Aorta (tissue), 5 donors: ENCODE data around the gene COL19A1. TPM values are rescaled to one million over a fixed set of nuclear protein-coding genes. Genes with fewer than 3 reads are reported as not detected.

ENCODE experiments used
- ATAC-seq: fragments of 200-7000 bp; cut with Tn5 transposase; one replicate; pipeline ENCODE4 v1.9.1; 2022; ENCODE audit warnings: moderate library complexity; ENCODE audit not compliant: low FRiP score
- DNase-seq, 2 donors: peaks; one replicate each; pipeline ENCODE4 v3.0.0-alpha.2; 2020
- H3K27ac ChIP-seq, 2 donors: one replicate each; pipeline ENCODE4 v1.5.1; 2013; ENCODE audit warnings: low read length in 2 of 2, mild to moderate bottlenecking in 2 of 2, moderate library complexity in 2 of 2, control low read depth in 1 of 2, inconsistent platforms in 1 of 2, low read depth in 1 of 2
- H3K27me3 ChIP-seq, 2 donors: one replicate each; pipeline ENCODE4 v1.6.1; 2013; ENCODE audit warnings: control low read depth in 1 of 2, low read length in 1 of 2, mild to moderate bottlenecking in 1 of 2, moderate library complexity in 1 of 2; ENCODE audit not compliant: insufficient read depth in 2 of 2, control insufficient read depth in 1 of 2
- H3K36me3 ChIP-seq, 2 donors: one replicate each; pipeline ENCODE4 v1.6.1; 2013; ENCODE audit warnings: control low read depth in 1 of 2, low read length in 1 of 2, mild to moderate bottlenecking in 1 of 2; ENCODE audit not compliant: insufficient read depth in 2 of 2, control insufficient read depth in 1 of 2
- H3K4me1 ChIP-seq, 2 donors: one replicate each; pipeline ENCODE4 v1.6.1; 2013; ENCODE audit warnings: low read length in 2 of 2, control low read depth in 1 of 2, mild to moderate bottlenecking in 1 of 2, moderate library complexity in 1 of 2; ENCODE audit not compliant: insufficient read depth in 2 of 2, control insufficient read depth in 1 of 2
- H3K4me3 ChIP-seq, 2 donors: one replicate each; pipeline ENCODE4 v1.5.1; 2013; ENCODE audit warnings: low read length in 2 of 2, control low read depth in 1 of 2, mild to moderate bottlenecking in 1 of 2
- H3K9me3 ChIP-seq: one replicate; pipeline ENCODE4 v1.6.1; 2013; ENCODE audit warnings: mild to moderate bottlenecking, low read length; ENCODE audit not compliant: control insufficient read depth
- WGBS, 2 donors: extraction: QIAGEN DNeasy Blood & Tissue Kit; methylation state at CpG; one replicate each; pipeline ENCODE4 v1.1.7; 2013; 5-methylcytosine and 5-hydroxymethylcytosine counted together
- intact Hi-C, 2 donors: fragments of 100-400 bp; cut with DNase I; formaldehyde crosslinking; loops; one replicate each; pipeline versions ENCODE4 v1.14.2 to v1.15.0; 2022
- polyA plus RNA-seq, 2 donors: library from polyadenylated mRNA; stranded (reverse); fragments of 200-250 nt; gene quantifications; one replicate each; pipeline ENCODE4 v1.2.3, GENCODE V29; 2013
- total RNA-seq, 2 donors: library from RNA; stranded (reverse); fragmentation: NEBNext Ultra II Directional; extraction: Animal tissue kit (Norgen Biotek cat#: 25700); gene quantifications; one replicate each; pipeline ENCODE4 v1.2.1, GENCODE V29; 2021
- donor health status: healthy with polysubstance abuse.
- donor health status: Bipolar disorder and iron deficiency.
- donor health status: DM: no; HTN: no; CAD: no.
- donor health status: DM: no; HTN: no; CAD: no.
- donor health status: DM: yes; HTN: yes; CAD: no.

Gene COL19A1
- total and polyA plus RNA-seq, 4 donors: 0.42 to 1.8 TPM; not detected in 2

DNA sequence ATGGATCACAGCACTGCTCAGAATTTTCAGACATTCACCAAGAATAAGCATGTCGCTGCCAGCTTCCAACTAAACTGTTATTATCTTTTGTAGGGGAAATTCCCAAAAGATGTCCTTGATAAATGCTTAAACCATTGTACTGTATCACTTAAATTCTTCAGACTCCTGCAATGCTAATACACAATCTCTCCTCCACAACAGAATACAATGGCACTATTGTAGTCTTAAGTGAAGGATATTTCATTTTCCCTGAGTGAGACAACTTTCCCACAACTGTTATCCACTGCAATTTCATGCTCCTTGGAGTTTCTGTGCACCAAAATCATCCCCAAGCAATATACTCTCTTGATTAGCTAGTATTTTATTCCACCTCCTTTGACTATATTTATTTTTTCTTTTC lies 246.8 kb downstream of the COL19A1 start:
- no peak for ATAC-seq
- no peak for DNase-seq
- Histone ChIP-seq H3K27me3 (peaks cover 0 to 2% of the 10 kb centered on the region in 2 donors), H3K36me3 (no peaks in the 10 kb centered on the region), H3K4me3 (no peak overlapping the region), H3K9me3 (no peaks in the 10 kb centered on the region), H3K4me1 (no peaks in the 10 kb centered on the region), H3K27ac (no peak overlapping the region)
- 90 to 92% methylated on average over 1 of the region's 1 CpG for WGBS, 2 donors
- intact Hi-C loops: no loop called here

DNA sequence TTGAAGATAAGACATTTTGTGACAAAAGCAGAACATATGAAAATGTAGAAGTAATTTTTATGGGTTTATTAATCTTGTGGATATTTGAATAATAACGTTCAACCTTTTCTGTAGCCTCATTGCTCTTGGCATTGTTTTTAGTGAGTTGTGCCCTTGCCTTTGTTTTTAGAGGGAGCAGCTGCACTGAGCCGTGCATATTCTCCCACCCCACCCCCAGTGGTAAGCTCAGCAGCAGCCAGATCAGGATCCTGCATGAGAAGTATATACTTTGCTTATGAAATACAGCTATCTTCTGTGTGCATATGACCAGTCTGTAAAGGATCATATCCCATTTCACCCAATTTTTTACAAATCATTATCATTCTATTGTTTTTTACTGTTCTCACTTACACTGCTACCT lies 252.3 kb downstream of the COL19A1 start:
- Histone ChIP-seq H3K4me1 (no peaks in the 10 kb centered on the region), H3K27ac (no peak overlapping the region), H3K9me3 (no peaks in the 10 kb centered on the region), H3K27me3 (no peaks in the 10 kb centered on the region), H3K4me3 (no peak overlapping the region), H3K36me3 (no peaks in the 10 kb centered on the region)
- intact Hi-C loops: no loop called here
- no peak for DNase-seq
- 12 to 15% methylated on average over 2 of the region's 2 CpGs for WGBS, 2 donors
- no peak for ATAC-seq

DNA sequence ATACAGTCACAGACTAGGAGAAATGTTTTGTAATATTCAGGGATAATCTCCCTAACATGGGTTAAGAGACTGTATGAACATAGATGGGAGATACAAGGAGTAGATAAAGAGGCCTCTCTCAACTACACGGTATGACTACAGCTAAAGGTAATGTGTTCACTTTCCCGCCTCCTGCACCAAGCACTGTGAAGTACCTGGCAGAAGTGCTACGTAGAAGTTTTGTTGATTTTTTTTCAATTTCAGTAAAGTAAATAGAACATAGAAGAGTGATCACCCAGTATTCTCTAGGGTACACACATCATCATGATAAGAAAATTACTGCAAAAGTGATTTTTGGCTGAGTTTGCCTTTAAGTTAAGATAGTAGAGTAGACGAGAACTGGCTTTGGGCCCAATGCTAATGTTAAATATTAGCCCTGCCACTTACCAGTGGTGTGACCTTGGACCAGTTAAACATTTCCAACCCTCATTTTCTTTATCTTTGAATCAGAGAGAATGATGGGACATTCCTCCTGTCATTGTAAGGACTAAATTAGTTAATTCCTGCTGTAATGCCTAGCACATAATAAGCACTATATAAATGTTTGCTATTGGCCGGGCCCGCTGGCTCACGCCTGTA lies 253.0 kb downstream of the COL19A1 start:
- Histone ChIP-seq H3K9me3 (no peaks in the 10 kb centered on the region), H3K4me1 (no peaks in the 10 kb centered on the region), H3K27ac (no peak overlapping the region), H3K4me3 (no peak overlapping the region), H3K27me3 (no peaks in the 10 kb centered on the region), H3K36me3 (no peaks in the 10 kb centered on the region)
- ATAC-seq: no peak
- no peak for DNase-seq
- 66 to 76% methylated on average over 7 of the region's 7 CpGs for WGBS, 2 donors
- intact Hi-C loops: no loop called here

DNA sequence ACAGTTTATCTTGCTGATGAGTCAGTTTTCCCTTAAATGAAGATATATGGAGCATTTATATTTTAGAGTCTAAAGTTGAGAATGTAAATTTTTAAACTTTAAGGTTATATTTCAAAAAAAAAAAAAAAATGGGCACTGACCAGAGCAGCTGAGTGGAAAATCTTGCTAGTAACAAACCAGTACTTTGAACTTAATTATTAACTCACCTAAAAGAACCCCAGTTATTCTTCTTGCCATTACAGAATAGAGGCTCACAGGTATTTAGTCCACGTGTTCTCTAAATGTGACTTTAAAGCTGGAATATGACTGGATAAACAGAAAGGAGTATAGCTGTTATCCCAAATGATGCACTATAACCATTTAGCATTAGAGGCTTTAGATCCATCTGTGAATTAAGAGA lies 258.1 kb downstream of the COL19A1 start:
- no peaks in the 10 kb centered on the region for H3K9me3 ChIP-seq
- no peak for DNase-seq
- no peak for ATAC-seq
- no peak overlapping the region for H3K27ac ChIP-seq
- no peak overlapping the region for H3K4me3 ChIP-seq
- H3K4me1 ChIP-seq: no peaks in the 10 kb centered on the region
- WGBS, 2 donors: 79 to 90% methylated on average over 1 of the region's 1 CpG
- H3K36me3 ChIP-seq: no peaks in the 10 kb centered on the region
- intact Hi-C loops: no loop called here
- H3K27me3 ChIP-seq: peaks cover 0 to 1% of the 10 kb centered on the region in 2 donors

DNA sequence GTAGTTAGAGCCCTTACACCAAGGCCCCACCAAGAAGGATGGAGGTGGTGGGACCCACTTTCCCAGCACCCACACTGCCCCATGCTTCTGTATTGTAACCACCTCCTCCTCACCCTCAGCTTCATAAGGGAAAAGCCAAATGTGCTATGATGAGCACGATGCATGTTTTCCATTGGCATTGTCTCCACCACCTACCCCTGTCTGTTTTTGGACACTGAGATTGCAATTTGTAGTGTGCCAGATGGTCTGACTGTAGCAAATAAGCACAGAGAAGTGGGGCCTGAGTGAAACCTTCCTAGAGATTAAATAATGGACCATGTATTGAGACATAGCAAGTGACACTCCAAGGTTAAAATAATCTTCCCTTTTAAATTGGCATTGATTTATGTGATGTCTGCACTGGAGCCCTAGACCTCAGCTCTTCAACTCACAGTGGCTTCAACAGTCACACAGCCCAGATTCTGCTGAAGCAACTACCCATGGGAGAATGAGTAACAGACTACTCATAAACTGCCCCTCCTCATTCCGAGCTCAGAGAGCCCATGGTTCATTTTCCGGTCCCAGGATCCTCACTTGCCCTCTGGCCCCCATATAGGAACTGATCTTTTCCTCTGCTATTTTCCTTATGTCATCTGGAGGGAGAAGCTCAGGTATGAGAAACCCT lies 258.7 kb downstream of the COL19A1 start:
- intact Hi-C loops: no loop called here

DNA sequence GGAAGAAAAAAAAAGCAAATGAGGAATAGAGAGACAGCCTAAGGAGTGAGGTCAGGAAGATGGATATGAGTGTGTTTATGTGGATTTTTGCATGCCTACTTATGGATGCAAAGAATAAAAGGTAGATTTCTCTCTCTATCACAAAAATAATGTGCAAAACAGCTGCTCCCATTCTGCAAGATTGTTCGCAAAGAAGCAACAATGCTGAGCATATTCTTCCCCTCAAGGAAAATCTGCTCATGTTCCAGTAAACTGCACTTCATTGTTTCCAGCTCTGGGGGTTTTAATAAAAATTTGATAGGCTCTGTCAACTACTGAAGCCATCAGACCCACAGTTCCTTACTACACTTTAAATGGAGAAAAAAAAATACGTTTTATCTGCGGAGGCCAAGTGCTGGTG lies 259.2 kb downstream of the COL19A1 start:
- intact Hi-C loops: no loop called here
- 71 to 77% methylated on average over 3 of the region's 3 CpGs for WGBS, 2 donors
- ATAC-seq: no peak
- Histone ChIP-seq H3K4me1 (no peaks in the 10 kb centered on the region), H3K36me3 (no peaks in the 10 kb centered on the region), H3K9me3 (no peaks in the 10 kb centered on the region), H3K27me3 (peaks cover 0 to 1% of the 10 kb centered on the region in 2 donors), H3K27ac (no peak overlapping the region), H3K4me3 (no peak overlapping the region)
- DNase-seq: no peak

More for the DNA sequence above, 258.7 kb downstream of the COL19A1 start:
- H3K36me3 ChIP-seq: no peaks in the 10 kb centered on the region
- no peaks in the 10 kb centered on the region for H3K4me1 ChIP-seq
- no peak overlapping the region for H3K4me3 ChIP-seq
- H3K27ac ChIP-seq: no peak overlapping the region
- ATAC-seq (peak; percentile 60), DNase-seq (no peak)
- H3K9me3 ChIP-seq: no peaks in the 10 kb centered on the region
- peaks cover 0 to 1% of the 10 kb centered on the region in 2 donors for H3K27me3 ChIP-seq
- 59 to 67% methylated on average over 3 of the region's 3 CpGs for WGBS, 2 donors

DNA sequence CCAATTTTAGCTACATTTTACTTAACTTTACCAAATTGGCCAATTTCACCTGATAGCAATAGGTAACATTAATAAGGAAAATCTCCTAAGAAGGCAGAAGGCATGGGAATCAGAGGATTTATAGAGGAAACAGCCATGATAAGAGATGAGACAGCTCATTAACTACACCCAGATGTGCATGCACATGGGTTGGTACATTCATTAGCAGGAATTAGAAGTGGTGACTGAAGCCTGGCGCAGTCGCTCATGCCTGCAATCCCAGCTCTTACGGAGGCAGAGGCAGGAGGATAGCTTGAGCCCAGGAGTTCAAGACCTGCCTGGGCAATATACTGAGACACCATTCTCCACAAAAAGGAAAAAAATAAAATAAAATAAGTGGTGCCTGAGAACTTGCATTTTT lies 263.0 kb downstream of the COL19A1 start:
- no peak overlapping the region for H3K27ac ChIP-seq
- intact Hi-C loops: no loop called here
- H3K4me1 ChIP-seq: no peaks in the 10 kb centered on the region
- 91 to 93% methylated on average over 3 of the region's 3 CpGs for WGBS, 2 donors
- H3K4me3 ChIP-seq: no peak overlapping the region
- no peak for DNase-seq
- no peak for ATAC-seq
- H3K36me3 ChIP-seq: no peaks in the 10 kb centered on the region
- H3K27me3 ChIP-seq: peaks cover 0 to 1% of the 10 kb centered on the region in 2 donors
- H3K9me3 ChIP-seq: no peaks in the 10 kb centered on the region

DNA sequence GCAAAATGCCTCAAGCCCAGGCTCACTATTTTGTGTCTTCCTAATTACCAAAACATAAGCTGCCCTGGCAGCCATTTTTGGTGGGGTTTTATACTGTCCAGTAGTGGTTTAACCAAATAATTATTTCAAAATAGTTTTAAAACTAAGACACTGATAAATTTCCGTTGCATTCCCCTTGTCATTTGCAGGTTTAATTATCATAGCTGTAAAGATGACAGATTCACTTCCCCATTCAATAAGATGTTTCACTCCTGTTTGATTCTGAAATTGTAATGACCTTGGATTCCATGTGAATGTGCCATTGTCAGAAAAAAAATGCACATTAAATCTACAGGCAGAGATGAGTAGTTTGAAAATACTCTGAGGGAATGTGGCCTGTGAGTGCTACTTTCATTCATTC lies 264.5 kb downstream of the COL19A1 start:
- H3K9me3 ChIP-seq: no peaks in the 10 kb centered on the region
- H3K4me1 ChIP-seq: no peaks in the 10 kb centered on the region
- peaks cover 0 to 1% of the 10 kb centered on the region in 2 donors for H3K27me3 ChIP-seq
- H3K36me3 ChIP-seq: no peaks in the 10 kb centered on the region
- ATAC-seq: no peak
- intact Hi-C loops: no loop called here
- DNase-seq: no peak
- H3K27ac ChIP-seq: no peak overlapping the region
- 80 to 96% methylated on average over 1 of the region's 1 CpG for WGBS, 2 donors
- no peak overlapping the region for H3K4me3 ChIP-seq

DNA sequence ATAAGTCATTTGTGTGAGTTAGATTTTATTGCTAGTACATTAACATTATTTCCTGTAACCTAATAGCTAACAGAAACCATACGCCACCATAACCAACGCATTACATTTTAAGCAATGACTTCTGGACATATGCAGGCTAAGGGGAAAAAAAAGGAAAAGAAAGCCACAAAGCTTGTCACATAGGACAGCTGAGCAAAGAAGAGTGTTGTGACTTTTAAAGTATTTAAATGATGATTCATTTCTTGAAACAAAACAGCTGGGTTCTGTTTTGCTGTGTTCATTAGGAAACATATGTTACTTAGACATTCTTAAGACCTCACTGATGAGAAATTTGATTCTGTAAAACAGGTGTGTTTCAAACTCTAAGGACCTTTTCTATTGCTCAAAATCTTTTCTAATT lies 265.2 kb downstream of the COL19A1 start:
- H3K9me3 ChIP-seq: no peaks in the 10 kb centered on the region
- H3K27ac ChIP-seq: no peak overlapping the region
- ATAC-seq (no peak), DNase-seq (no peak)
- no peak overlapping the region for H3K4me3 ChIP-seq
- intact Hi-C loops: no loop called here
- H3K4me1 ChIP-seq: no peaks in the 10 kb centered on the region
- no peaks in the 10 kb centered on the region for H3K36me3 ChIP-seq
- H3K27me3 ChIP-seq: no peaks in the 10 kb centered on the region
- WGBS, 2 donors: 30 to 61% methylated on average over 2 of the region's 2 CpGs
